ENCODE results near the gene PAFAH2.

The PAFAH2 gene

GRCh38 chr1:26045722-26046245, 47.9 kb upstream of the PAFAH2 start, which contains the start of gene SLC30A2:
SLC30A2 (minus strand) TSS chr1:26046118; CDS start chr1:26045896, 222 bp downstream.
- Histone ChIP-seq H3K27ac (ENCODE audit: low read depth, low read length) (no peak within 1 kb of the TSS), H3K79me2 (ENCODE audit: insufficient read depth, low read length) (no peaks in the 10 kb centered on the region), H3K9me3 (ENCODE audit: insufficient read depth, low read length) (no peaks in the 10 kb centered on the region), H3F3A (ENCODE audit: insufficient read depth) (no peaks in the 10 kb centered on the region), H3K27me3 (ENCODE audit: low read length) (no peaks in the 10 kb centered on the region), H2AFZ (ENCODE audit: low read depth, low read length, severe bottlenecking) (no peak within 1 kb of the TSS), H3K36me3 (ENCODE audit: low read length) (no peaks in the 10 kb centered on the region), H3K4me3 (ENCODE audit: insufficient read depth, low read length, poor library complexity, severe bottlenecking) (no peak within 1 kb of the TSS), H3K4me2 (ENCODE audit: low read depth, low read length, poor library complexity, severe bottlenecking) (no peak within 1 kb of the TSS), H4K20me1 (ENCODE audit: low read depth, low read length) (no peaks in the 10 kb centered on the region), H3K9ac (ENCODE audit: low read length) (no peak within 1 kb of the TSS), H3K9me2 (replicated peaks; ENCODE audit: insufficient read depth, low read length) (no peaks in the 10 kb centered on the region)
- TF ChIP-seq CTCF (IDR thresholded peaks at IDR 0.05; ENCODE audit: insufficient read depth, low read length, poor library complexity, severe bottlenecking) (no peak), EZH2phosphoT487 (conservative IDR thresholded peaks at IDR 0.05; ENCODE audit: low read length) (no peak)

GRCh38 chr1:26044971-26045721, 47.3 kb upstream of the PAFAH2 start:
- H3K9ac ChIP-seq (ENCODE audit: low read length) = no peak overlapping the region

GRCh38 chr1:26044414-26044813, 46.6 kb upstream of the PAFAH2 start:
- no peaks in the 10 kb centered on the region for H3K9me3 ChIP-seq (ENCODE audit: insufficient read depth, low read length)
- no peaks in the 10 kb centered on the region for H4K20me1 ChIP-seq (ENCODE audit: low read depth, low read length)
- H2AFZ ChIP-seq (ENCODE audit: low read depth, low read length, severe bottlenecking) = no peak overlapping the region
- H3K36me3 ChIP-seq (ENCODE audit: low read length) = no peaks in the 10 kb centered on the region
- H3K4me3 ChIP-seq (ENCODE audit: insufficient read depth, low read length, poor library complexity, severe bottlenecking) = no peak overlapping the region
- no peaks in the 10 kb centered on the region for H3K27me3 ChIP-seq (ENCODE audit: low read length)
- H3K9me2 ChIP-seq (replicated peaks; ENCODE audit: insufficient read depth, low read length) = no peaks in the 10 kb centered on the region
- no peaks in the 10 kb centered on the region for H3K79me2 ChIP-seq (ENCODE audit: insufficient read depth, low read length)
- H3K4me2 ChIP-seq (ENCODE audit: low read depth, low read length, poor library complexity, severe bottlenecking) = no peak overlapping the region
- no peak overlapping the region for H3K27ac ChIP-seq (ENCODE audit: low read depth, low read length)
- H3K9ac ChIP-seq (ENCODE audit: low read length) = no peak overlapping the region
- H3F3A ChIP-seq (ENCODE audit: insufficient read depth) = no peaks in the 10 kb centered on the region
- no peak for TF ChIP-seq EZH2phosphoT487 (conservative IDR thresholded peaks at IDR 0.05; ENCODE audit: low read length)
- TF ChIP-seq CTCF (IDR thresholded peaks at IDR 0.05; ENCODE audit: insufficient read depth, low read length, poor library complexity, severe bottlenecking) = no peak

More at GRCh38 chr1:26044971-26045721, 47.3 kb upstream of the PAFAH2 start:
- Histone ChIP-seq H3K36me3 (ENCODE audit: low read length) (no peaks in the 10 kb centered on the region), H3F3A (ENCODE audit: insufficient read depth) (no peaks in the 10 kb centered on the region), H3K4me2 (ENCODE audit: low read depth, low read length, poor library complexity, severe bottlenecking) (no peak overlapping the region), H2AFZ (ENCODE audit: low read depth, low read length, severe bottlenecking) (no peak overlapping the region), H3K79me2 (ENCODE audit: insufficient read depth, low read length) (no peaks in the 10 kb centered on the region), H3K4me3 (ENCODE audit: insufficient read depth, low read length, poor library complexity, severe bottlenecking) (no peak overlapping the region), H3K27me3 (ENCODE audit: low read length) (no peaks in the 10 kb centered on the region), H4K20me1 (ENCODE audit: low read depth, low read length) (no peaks in the 10 kb centered on the region), H3K27ac (ENCODE audit: low read depth, low read length) (no peak overlapping the region), H3K9me2 (replicated peaks; ENCODE audit: insufficient read depth, low read length) (no peaks in the 10 kb centered on the region), H3K9me3 (ENCODE audit: insufficient read depth, low read length) (no peaks in the 10 kb centered on the region)
- TF ChIP-seq CTCF (IDR thresholded peaks at IDR 0.05; ENCODE audit: insufficient read depth, low read length, poor library complexity, severe bottlenecking) = no peak
- TF ChIP-seq EZH2phosphoT487 (conservative IDR thresholded peaks at IDR 0.05; ENCODE audit: low read length) = no peak
